ENCODE results near the gene MLN.

- TF ChIP-seq EP300 (IDR thresholded peaks at IDR 0.05; ENCODE audit: borderline replicate concordance in 1 of 2, low read depth in 1 of 2, low read length in 1 of 2) (no peak), USF1 (IDR thresholded peaks at IDR 0.05; ENCODE audit: borderline replicate concordance, low read depth) (no peak), CTCF (IDR thresholded peaks at IDR 0.05) (no peak)
Measured at GRCh38 chr6:33791620-33792019, 12.2 kb downstream of the MLN start.

Measured in SK-N-SH (cell line).